ENCODE data around the gene NEK6.
A peak's percentile ranks its signal among the peaks of the same experiment; 100 is the strongest.

The NEK6 gene

DNA sequence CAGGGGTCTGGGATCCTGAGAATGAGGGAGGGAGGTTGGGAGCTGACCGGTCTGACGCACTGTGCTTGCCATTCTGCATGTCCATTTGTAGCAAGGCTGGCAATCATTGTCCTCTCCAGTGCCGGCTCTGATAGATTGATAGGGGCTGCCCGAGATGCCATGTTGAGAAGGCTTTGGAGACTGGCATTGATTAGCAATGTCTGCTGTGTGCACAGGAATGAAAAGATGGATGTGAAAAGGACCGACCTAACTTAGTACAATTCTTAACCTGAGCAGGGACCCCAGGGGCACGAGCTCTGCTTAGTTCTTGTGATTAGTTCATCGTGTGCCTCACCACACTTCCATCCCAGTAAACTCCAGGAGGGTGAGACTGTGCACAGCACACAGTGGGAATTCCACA, 17.0 kb downstream of the NEK6 start:
- no peak for DNase-seq (ENCODE audit: extremely low read depth in 1 of 2, low read depth in 1 of 2)

DNA sequence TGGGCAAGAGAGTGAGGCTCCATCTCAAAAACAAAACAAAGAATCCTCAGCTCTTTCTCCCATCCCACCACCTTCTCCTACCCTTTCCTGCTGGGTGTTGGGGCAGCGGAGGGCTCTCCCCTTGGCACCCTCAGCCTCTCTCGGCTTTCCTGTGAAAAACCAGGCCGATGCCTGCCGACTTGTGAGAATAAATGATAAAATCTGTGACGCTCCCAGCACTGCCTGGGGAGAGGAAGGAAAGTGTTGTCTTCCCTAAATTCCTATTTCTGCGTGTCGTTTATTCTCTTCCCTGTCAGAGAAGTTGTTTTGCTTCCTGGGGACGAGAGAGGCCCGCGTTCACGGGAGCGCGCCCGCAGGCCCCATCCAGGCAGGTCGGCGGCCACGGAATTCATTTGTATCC, 19.7 kb downstream of the NEK6 start:
- no peak for DNase-seq (ENCODE audit: extremely low read depth in 1 of 2, low read depth in 1 of 2)

DNA sequence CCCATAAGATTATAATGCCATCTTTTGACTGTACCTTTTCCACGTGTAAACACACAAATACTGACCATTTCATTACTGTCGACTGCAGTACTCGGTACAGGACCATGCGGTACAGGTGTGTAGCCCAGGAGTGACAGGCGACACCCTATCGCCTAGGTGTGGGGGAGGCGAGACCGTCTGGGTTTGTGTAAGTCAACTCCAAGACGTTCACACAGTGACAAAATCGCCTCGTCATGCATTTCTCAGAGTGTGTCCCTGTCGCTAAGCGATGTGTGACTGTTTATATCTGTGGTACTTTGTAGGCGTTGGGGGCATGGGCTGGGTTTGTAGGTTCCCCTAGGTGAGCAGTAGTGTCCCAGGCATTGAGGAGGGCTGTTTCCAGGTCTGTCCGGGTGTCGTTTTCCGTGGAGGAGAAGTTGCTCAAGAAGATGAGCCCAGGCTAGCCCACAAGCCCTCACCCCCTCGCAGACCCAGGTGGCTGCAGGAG, 20.3 kb downstream of the NEK6 start:
- no peak for DNase-seq (ENCODE audit: extremely low read depth in 1 of 2, low read depth in 1 of 2)

DNA sequence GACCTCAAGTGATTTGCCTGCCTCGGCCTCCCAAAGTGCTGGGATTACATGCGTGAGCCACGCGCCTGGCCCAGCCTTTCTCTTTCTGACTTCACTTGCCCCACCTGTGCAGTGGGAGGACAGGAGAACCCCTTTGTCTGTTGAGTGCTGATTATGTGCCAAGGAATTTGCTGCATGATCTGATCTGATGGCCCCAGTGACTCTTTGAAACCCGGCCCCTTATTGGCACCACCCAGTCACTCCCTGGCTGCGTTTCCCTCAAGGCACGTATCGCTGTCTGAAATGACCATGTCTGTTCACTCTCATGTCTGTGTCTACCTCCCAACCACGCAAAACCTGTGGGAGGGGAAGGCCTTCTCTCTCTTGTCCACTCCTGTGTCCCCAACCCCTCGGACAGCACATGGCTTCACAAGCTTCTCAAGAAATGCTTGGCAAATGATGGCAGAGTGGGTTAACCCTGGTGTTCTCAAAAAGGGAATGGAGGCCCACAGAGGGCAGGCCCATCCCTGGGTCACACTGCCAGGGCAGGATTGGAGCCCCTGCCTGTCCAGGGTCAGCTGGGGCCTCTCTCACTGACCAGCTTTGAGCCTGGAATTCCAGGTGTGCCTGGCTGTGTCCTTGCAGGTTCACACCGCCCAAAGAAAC, 21.9 kb downstream of the NEK6 start:
- DNase-seq (ENCODE audit: extremely low read depth in 1 of 2, low read depth in 1 of 2) = no peak

DNA sequence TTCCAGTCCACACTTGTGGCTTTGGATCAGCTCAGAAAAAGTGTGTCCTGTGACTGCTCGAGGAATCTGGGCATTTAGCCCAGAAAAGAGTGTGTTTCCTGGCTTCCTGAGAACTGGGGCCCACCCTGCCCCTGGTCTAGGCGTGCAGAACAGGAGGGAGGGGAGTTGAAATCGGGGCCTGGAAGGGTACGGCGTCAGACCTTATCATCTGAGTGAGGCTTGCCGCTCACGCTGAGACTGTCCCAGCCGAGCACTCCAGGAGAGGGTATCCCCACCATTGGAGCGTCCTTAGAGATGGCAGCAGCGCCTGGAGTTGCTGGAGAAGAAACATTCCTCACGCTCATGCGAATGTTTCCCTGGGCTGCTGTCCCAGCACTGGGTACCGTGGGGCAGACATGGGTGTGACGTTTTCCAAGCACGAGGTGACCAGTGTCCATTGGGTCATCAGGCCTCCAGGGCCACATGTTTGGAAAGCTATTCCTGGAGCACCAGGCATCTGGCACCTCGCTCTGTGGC, 22.5 kb downstream of the NEK6 start:
- no peak for DNase-seq (ENCODE audit: extremely low read depth in 1 of 2, low read depth in 1 of 2)

DNA sequence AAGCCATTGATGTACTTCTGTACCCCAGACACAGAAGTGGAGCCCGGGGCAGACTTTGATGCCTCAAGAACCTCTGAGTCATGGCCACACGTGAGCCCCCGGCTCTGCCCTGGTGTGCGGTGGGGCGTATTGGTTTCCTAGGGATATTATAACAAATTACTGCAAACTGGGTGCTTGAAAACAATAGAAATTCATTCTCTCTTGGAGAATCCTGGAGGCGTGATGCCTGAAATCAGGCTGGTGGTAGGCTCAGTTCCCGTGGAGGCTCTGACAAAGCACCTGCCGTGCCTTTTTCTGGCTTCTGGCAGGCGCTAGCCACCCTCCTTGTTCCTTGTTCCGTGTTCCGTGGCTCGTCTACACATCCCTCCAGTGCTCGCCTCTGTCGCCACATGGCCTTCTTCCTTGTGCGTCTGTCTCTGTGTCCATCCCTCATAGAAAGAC, 24.2 kb downstream of the NEK6 start:
- no peak for DNase-seq (ENCODE audit: extremely low read depth in 1 of 2, low read depth in 1 of 2)

DNA sequence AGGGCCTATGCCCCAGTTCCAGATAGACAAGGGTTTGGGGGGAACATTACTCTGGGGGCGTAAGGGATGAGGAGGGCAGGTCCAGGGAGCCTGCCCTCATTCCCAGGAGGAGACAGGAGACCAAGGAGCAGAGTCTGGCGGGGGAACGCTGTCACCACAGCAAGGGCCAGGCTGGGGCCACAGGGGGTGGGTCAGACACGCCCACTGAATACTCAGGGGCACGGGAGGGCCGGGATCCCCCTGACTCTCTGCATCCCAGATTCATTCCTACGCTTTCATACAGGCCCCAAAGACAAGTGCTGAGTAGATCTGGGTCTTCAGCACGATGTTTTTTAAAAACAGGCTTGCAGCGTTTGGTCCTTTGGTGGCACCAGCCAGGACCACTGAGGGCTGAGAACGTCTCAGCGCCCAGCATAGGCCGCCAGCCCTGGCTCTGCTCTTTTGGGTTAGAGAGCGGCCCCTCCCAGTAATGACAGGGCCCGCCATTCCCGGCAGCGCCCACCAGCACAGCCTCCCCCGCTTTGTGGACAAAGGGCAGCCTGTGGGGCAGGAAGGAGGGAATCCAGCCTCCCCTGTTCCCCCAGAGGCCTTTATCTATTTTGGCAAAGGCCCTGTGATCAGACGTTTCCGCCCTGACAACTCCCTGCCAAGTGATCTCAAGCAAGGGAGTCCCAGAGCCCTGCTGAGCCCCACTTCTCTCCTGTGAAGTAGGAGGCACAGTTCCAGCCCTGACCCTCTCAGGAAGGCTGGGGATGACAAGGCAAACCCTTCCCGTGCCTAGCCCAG, 24.9 kb downstream of the NEK6 start:
- no peak for DNase-seq (ENCODE audit: extremely low read depth in 1 of 2, low read depth in 1 of 2)

DNA sequence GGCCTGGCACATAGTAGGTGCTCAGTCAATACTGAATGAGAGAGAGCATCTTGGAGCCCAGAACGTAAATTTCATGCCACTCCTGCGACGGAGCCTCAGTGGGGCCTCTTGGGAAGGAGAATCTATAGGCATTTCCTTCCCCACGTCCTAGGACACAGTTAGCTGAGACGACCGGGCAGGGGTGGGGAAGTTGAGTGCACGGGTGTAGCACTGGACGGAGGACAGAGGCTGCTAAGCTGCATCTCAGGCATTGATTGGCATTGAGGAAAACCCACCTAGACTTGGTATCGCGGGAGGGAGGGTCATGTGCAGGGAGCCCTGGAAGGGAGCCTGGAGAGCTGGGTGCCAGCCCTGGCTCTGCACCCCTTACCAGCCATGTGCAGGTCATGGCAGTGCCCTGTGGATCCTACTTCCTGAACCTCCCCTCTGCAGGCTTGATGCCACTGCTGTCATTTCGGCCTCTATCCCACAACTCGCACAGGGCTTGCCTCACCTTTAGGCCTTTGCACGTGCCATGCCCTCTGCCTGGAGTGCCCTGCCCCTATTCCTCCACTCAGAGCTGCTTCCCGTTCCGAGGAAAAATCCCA, 25.6 kb downstream of the NEK6 start:
- no peak for DNase-seq (ENCODE audit: extremely low read depth in 1 of 2, low read depth in 1 of 2)

DNA sequence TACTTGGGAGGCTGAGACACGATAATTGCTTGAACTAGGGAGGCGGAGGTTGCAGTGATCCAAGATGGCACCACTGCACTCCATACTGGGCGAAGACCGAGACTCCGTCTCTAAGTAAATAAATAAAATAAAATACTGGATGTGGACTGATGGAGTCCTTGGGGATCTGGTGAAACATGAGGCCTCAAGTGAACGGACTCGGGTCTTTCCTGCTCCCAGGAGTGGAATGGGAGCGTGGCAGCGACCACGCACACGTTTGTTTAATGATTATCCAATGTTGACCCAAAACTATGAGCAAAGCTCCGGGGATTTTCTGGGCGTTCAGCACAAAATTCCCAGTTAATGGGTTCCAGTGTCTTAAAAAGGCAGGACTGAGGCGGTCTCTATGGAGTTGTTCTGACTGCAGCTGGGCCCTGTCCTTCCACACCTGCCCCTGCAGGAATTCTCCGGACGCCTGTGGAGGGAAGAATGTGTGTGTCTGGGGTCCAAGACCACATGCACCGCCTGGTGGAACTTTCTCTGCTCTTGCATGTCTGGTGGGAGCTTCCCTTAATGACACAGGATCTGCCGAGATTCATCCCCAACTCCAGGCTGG, 26.6 kb downstream of the NEK6 start:
- DNase-seq (ENCODE audit: extremely low read depth in 1 of 2, low read depth in 1 of 2) = no peak

DNA sequence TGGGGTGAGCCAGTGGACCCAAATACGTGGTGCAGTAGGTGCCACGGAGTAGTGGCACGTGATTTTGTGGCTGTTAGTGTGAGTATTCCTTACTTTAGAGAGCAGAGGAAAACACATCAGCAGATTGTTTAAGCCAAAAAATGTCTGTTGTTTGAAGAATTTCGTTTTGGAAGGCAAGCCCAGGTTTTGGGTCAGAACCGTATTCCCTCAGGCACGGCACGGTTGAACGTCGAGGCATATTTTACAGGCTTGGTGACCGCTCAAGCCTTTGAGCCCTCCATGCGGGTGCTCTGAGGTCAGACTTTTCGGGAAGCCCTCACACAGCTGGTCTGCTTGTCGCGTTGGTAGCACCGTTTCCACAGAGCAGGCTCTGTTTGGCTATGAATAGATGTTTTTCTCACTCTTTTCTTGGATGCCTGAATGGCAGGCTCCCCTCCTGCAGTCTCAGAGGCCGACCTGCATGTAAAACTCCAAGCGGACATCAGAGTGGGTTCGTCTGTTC, 27.2 kb downstream of the NEK6 start:
- DNase-seq (ENCODE audit: extremely low read depth in 1 of 2, low read depth in 1 of 2) = no peak

DNA sequence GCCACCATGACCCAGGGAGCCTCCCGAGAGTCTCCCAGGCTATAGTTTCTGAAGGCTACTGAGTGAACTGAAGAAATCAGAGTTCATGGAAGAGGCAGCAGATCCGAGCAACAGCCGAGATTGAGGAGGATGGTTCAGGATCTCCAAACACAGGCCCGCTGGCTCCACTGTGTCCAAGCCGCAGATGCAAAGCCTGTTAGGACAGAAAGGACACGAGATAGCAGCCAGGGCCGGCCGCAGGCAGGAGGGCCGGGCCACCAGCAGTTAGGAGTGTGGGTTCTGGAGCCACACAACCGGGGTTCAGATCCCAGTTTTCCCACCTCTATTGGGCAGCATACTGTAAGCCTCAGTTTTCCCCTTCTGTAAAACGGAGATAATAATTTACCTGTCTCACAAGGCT, 27.7 kb downstream of the NEK6 start:
- no peak for DNase-seq (ENCODE audit: extremely low read depth in 1 of 2, low read depth in 1 of 2)

DNA sequence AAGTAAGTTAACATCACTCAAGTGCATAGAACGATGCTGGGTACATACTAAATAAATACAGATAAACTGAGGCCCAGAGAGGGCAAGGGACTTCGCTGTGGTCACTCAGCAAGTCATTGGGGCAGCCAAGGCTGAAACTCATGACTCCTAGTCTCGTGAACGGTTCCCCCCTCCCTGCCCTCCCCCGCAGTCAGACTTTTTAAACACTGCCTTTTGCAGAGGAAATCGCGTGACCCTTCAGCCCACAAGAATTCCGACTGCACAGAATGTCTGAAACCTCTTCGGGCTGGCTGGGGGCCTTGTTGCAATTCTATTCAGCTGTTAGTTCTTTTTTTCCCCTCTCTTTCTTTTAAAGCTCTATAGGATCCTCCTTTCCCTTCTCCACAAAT, 28.1 kb downstream of the NEK6 start:
- peak; percentile 41 to 67 for DNase-seq (ENCODE audit: extremely low read depth in 1 of 2, low read depth in 1 of 2)

DNA sequence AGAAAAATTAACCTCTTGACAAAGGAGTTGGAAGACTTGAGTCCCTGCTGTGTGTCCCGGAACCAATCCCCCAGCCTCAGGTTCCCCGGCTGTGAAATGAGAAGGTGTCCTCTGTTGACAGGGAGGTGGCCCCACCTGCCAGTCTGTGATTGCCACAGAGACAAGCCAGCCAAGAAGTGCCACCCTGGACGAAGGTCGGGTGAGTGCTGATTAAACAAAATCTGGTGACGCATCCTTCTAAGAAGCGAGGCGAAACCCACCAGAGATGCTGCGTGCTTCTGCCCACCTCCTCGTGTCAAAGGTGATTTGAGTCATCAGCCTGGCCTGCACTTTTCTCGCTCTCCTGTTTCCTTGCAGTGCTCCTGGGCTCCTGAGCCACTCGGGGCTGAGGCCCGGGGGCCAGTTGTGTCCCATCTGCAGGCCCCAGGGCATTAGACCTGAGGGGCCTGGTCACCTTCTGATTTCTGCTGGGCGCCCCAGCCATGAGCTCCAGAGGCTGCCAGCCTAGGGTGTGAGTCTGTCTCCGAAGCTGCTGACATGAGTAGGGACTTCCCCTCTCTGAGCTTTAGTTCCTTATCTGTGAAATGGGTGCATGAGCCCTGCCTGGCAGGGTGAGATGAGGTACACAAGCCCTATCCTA, 28.7 kb downstream of the NEK6 start:
- DNase-seq (ENCODE audit: extremely low read depth in 1 of 2, low read depth in 1 of 2) = peak; percentile 62 to 78

DNA sequence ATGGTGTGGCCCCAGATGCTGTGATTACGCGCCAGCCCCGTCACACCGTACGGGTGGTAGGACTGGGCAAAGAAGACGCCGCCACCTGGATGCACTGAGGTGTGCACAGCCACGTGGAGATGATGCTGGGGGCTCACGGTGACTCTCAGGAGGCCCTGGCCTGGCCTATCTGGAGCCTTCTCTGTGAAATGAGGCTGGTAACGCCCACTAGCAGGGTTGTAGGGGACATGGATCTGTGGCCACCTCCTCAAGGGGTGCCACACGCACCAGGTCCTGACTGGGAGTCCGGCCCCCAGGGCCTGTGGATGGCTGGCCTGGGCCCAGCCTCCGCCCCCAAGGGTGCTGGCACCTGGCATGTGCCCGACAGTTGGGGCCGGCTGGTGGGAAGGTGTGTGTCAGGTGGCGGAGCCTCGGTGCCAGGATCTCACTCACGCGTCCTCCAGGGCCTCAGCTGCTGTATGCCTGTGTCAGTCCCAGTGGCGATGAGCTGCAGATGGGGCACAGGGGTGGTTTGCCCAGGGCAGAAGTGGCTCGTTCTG, 32.4 kb downstream of the NEK6 start:
- no peak for DNase-seq (ENCODE audit: extremely low read depth in 1 of 2, low read depth in 1 of 2)

DNA sequence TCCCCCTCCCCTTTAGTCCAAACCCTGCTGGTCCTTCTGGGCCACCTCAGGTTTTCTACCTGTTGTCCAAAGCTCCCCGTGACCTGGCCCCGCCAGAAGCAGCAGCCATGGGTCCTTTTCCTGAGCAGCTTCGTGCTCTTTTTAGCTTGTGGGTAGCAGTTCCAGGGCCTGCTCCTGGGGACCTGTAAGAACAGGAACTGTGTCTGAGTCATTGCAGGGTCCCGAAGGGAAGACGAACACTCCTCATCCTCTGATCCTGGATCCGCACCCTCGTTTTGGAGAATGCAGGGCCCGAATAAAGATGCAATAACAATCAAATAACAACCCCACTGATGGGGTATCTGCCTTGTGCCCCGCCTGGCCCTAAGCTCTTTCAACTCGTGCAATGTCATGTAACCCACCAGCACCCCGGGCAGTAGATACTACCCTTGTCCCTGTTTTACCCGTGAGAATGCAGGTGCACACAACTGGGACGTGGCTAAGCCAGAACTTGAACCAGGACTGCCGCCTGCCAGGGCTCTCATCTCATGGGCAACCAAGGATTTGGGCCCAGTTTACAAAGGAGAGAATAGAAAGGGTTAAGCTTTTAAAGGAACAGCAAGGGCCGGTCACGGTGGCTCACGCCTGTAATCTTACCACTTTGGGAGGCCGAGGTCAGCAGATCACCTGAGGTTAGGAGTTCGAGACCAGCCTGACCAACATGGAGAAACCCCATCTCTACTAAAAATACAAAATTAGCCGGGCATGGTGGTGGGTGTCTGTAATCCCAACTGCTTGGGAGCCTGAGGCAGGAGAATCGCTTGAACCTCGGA, 33.2 kb downstream of the NEK6 start:
- DNase-seq (ENCODE audit: extremely low read depth in 1 of 2, low read depth in 1 of 2) = no peak

DNA sequence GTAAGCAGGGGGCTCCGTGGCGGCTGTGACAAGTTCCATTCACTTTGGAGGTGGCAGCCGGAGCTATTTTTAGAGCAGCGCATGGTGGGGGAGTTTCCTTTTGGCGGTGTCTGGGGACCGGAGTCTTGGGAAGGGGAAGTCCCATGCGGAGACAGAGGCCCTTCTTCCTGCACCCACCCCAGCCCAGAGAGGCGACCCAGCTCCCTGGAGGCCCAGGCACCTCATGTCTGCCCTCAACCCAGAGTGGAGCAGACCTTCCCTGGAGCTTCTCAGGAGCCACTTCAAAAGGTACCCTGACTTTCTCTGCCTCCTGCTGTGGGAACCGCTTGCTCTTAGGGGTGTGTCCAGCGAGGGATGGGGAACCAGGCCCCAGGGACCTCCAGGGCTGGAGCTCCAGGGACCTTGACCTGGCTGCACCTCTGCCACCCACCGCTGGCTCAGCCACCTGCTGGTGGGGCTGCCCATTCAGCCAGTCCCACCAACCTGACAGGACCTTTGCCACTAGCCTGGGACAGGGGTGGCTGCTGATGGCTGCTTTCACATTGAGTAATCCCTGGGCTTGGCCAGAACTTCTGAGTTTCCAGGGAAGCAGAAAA, 34.1 kb downstream of the NEK6 start:
- DNase-seq (ENCODE audit: extremely low read depth in 1 of 2, low read depth in 1 of 2) = peak; percentile 48 to 60

DNA sequence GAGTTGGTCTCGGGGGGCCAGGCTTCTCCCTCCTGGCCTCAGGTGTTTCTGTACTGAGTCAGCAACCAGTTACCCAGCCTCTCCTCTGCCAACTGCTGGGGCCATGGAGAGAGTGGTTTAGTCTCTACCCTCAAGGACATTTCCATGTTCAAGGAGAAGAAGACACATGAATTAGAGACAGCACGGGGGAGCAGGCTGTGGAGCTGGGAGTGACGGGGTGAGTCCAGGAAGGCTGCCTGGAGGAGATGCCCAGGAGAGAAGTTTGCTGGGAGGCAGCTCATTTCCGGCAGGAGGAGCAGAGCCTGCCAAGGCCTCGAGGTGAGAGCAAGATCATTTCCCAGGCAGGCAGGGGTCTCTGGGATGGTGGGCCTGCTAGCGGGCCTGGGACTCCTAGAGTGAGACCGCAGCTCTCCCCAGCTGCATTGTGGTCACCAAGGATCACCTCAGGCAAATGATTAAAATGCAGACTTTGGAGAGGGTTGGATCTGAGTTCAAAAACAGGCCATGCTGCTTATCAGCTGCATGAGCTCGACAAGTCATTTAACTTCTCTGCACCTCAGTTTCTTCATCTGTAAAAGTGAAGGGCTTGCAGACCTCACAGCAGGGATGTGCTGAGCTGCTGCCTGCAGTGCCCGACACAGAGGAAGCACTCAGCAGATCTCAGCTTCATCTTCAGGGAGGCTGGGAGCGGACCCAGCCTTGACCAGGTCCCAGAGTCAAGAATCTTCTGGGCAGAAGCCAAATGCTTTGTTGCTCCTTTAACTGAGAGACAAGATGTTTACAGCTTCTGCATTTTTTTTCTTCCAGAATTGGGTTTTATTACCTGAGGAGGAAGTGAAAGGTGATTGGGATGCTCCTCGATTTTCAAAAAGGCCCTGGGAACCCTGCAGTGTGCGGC, 35.2 kb downstream of the NEK6 start:
- DNase-seq (ENCODE audit: extremely low read depth in 1 of 2, low read depth in 1 of 2) = no peak
